Stimulated activated CD8-positive, alpha-beta memory T cell treated with anti-CD3 and anti-CD28 coated beads, Interleukin-12 subunit alpha, Interleukin-12 subunit beta, amount 100 ng/mL, for 1 hour (primary cell): Measurements from ENCODE around the gene PNMA6E.

Experiments used
- DNase-seq: peaks from one replicate; pipeline ENCODE4 v3.0.0-alpha.2; 2020; ENCODE audit warnings: low read depth

Gene PNMA6E

DNA sequence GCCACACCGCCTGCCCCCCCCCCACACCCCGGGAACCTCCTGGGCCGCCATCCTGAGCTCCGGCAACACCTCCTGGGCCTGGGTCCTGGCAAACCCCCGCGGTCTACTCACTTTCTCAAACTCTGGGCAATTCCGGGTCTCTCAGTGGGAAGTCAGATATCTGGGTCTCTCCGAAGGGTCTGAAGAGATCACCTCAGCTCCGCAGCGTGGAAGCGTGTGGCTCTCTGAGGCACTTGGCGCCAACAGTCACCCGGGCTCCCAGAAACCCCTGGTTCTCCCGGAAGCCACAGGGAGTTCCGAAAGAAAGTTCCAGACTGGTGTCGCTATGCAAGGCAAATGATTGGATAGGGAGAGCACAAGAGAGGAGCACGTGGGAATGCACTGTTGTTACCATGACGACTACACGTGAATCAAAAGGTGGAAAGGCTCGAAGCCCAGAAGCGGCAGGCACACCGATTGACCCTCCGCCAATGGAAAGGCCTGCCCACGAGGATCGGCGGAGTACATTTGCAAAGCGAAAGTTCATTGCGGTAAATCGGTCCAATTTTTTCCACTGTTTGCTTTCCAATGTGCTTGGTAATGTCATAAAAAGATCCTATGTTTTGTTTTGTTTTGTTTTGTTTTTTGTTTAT, at the start of gene PNMA6E:
TSS of gene PNMA6E (minus strand) at position 218 of the 632 bp plus-strand sequence. CDS start 2,501 bp downstream, outside the sequence.
- no peak for DNase-seq

DNA sequence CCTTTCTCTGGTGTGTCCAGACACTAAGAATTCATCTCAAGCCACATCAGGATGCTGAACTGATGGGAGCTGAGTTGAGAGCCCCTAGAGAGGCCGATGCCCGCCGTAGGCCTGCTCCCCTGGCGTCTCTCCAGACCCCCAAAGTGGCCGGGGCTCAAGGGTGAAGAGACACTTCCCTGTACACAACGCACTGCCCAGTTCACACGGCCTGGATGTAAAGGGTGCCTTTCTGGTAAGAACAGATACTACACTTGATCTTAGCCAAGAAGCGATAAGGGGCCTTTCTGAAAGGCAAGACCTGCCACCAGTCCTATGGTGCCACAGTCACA, 49.8 kb upstream of the PNMA6E start:
- no peak for DNase-seq

DNA sequence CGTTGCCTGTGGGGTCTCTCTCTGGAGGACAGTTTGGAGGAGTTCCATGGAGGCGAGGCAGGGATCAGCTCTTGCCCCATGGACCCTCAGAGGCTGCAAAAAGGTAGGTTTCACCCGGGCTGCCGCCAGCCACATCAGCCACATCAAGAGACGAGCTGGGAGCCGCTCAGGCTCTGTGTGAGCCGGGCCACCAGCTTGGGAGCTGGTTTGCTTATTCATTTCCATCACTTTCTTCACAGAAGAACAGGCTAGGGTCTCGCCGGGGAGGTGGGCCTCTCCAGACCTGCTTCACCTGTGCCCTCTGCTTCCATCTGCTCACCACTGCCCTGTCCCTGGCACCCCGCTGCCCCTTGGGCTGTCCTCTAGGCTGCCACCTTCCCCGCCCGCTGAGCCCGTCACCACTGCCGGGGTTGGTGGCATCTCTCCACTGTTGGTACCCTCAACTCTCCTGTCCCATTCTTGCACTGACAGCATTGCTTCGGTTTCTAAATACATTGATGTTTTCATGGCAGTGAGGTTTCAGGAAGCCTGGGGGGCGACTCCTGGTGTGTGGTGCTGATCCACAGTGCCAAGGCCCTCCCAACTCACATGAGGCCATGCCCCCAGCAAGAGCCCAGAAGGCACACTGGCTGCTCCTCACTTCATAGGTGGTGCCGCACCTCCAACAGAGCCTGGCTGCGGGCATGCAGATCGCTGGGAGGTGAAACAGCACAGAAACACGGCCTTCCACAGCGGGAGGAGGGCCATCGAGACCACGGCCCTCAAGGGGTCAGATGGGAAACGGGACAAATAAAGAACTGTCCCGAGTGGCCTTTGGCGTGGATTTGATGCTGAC, 49.2 kb upstream of the PNMA6E start:
- DNase-seq = no peak

DNA sequence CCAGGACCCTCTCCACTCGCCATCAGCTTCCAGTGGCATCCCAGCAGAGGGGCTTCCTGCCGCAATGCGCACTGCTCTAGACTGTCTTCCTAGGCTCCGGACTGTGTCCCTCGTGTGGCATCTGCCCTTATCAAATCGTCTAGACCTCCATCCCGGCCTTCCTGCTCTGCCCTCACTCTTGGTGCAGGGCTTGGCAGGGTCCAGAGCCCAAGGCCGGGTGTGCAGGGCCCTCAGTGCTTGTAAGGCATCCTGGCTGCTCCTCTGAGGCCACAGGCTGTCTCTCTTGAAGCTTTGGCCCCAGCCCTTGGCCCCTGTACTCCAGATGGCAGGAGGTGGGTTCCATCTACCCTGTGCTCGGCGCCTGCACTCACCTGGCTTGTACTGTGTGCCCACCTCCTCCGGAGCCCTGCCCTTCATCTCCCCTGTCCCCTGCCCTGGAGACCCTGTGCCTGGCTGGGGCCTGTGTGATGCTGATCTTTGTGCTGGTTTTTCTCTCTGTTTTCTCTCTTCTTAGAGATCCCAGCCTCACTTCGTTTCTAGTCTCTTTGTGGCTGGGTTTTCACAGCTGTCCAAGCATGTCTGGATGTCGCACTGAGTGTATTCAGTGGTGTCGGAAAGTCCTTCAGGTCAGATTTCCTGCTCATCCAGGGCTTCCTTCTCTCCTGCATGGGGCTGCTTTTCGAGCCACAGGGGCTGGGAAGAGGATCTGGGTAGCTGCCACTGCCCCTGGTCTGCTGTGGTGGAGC, 48.4 kb upstream of the PNMA6E start:
- no peak for DNase-seq

DNA sequence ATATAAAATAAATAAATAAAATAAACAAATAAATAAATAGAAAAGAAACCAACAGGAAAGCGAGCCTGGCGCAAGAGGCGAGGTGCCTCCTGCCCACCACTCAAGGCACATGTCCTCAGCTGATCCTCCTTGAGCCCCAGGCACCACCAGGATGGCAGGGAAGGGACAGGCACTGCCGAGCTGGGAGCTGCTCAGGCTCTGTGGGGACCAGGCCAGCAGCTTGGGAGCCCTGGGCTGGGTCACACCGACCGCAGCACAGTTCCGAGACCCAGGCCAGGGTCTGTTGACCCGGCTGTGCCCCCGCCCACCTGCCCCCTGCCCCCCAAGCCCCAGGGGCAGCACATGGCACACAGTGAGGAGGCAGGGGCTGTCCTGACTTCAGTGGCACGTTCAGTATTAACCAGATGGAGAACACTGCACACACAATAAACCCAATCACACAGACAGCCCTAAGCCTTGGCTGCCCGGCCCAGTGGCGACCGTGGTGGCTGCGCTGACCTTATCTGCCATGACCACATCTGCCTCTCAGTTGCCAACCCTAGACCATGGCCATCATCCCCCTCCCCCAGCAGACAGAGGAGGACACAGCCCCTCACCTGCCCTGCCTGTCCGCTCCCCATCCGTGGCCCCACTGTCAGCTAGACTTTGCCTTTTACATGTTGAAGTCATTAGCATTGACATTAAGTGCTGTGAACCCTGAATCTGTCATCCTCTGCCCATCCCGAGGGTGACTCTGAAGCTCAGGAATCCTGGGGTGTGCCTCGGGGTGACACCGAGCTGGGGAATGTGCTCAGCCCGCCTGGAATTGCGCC, 47.6 kb upstream of the PNMA6E start:
- DNase-seq = no peak

DNA sequence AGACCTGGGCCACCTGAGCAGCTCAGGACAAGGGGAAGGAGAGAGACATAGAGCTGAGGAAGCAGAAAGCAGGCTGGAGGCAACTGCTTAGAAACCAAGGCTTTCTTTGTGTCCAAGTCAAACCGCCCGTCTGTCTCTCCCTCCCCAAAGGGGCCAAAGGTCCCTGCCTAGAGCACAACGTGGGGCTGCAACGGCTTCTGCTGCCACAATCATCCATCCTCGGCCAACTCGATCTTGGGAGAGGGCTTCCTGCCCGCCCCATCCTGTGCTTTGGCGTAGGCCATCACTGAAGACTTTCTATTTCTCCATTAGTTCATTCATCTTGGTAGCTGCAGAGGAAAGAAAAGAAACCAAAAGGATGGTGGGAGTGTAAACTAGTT, 46.4 kb upstream of the PNMA6E start:
- no peak for DNase-seq

DNA sequence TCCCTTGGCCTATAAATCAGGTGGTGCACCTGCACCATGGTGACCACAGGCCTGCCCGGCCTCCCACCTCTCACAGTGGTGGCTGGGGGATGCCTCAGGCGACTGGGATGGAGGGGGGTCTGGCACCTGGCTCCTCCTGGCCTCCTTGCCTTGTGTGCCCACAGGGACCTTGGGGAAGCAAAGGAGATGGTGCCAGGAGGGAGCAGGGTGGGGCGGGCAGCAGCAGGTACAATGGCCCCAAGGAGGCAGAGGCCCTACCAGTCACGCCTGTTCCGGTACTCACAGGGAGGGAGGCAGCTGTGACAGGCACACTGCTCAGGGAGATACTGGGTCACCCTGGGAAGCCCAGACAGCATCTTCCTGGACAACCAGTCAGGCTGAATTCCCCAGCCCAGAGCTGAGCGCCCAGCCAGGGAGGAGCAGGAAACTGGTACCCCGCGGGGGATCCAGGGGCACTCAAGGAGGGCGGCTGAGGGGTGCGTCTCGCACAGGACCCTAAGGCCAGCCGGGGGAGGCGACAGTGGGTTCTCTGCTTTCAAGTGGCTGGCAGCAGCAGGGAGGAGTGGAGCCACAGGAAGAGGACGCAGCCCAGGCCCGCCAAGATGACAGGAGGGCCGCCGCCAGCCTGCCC, 45.9 kb upstream of the PNMA6E start:
- no peak for DNase-seq

DNA sequence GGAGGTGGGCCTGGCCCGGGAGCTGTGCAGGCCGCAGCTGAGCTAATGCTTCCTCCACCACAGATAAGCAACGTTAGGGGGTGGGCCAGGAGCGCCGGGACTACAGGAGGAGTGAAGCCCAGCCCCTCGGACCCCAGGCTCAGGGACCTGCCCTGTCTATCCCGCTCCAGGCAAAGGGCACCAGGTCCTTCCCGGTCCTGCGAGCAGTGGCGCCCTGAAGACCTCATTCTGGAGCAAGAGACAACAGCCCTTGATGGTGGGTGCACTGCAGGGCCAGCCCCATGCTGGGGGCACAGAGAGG, 45.4 kb upstream of the PNMA6E start:
- no peak for DNase-seq

DNA sequence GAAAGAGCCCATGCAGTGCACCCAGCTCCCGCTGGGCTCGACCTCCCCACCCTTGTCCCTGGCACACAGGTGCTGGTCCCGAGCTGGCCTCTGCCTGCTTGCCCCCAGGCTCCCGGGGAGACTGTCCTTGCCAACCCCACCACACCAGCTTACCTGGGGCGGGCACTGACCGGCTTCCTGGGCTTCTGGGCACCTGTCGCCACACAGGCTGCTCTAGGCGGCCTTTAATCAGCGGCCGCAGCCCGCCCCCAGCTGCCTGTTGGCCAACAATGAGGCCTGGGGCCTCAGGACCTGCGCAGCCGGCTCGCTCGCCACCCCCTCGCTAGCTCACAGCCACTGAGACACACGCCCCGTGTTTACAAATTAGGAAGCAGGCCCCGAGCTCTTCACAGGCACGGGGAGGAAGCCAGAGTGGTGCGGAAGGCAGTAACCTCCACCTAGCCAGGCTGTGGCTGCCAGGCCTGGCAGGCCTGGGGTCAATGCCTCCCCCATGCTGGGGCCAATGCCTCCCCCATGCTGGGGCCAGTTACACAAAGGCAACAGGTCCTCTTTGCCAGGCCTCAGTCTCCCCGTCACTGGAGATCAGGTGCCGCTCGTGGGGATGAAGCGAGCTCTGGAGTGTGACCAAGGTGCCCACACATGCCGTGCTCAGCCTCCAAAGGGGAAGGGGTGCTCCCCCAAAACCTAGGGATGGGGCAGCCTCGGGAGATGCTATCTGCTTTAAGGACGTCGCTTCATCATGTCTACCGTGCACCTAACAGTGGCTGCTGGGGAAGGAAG, 44.9 kb upstream of the PNMA6E start, which contains the start of gene TREX2:
TSS of gene TREX2 (minus strand) at position 201 of the 780 bp plus-strand sequence. CDS start 626 bp downstream, outside the sequence.
- DNase-seq = no peak

DNA sequence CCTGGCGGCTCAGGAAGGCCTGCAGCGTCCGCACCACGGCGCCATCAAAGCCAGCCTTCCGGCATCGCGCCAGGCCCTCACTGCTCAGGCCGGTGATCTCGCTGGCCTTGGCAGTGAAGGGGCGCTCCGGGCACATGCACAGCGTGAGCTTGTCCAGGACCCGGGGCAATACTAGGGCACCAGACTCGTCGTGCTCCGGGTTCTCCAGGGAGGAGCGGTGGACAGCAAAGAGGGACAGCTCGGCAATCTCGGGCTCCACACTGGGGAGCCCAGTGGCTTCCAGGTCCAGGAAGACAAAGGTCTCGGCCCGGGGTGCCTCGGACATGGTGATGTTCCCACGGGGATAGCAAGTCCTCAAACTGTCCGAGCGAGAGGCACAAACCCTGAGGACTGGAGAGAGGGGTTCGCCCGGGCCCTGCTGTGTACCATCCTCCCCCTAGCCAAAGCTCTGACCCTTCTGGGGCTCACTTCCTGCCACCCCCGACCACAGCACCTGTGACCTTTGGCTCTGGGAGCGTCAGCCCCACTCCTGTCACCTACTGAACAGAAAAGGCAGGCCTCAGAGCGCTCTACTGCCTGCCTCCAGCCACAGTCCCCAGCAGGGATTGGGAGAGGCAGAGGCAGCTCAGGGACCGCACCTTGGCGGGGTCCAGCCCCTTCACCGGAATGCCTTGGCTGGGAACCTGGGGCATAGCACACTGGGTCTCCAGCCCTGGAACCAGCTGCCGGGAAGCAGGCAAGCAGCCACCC, 44.1 kb upstream of the PNMA6E start:
- no peak for DNase-seq

DNA sequence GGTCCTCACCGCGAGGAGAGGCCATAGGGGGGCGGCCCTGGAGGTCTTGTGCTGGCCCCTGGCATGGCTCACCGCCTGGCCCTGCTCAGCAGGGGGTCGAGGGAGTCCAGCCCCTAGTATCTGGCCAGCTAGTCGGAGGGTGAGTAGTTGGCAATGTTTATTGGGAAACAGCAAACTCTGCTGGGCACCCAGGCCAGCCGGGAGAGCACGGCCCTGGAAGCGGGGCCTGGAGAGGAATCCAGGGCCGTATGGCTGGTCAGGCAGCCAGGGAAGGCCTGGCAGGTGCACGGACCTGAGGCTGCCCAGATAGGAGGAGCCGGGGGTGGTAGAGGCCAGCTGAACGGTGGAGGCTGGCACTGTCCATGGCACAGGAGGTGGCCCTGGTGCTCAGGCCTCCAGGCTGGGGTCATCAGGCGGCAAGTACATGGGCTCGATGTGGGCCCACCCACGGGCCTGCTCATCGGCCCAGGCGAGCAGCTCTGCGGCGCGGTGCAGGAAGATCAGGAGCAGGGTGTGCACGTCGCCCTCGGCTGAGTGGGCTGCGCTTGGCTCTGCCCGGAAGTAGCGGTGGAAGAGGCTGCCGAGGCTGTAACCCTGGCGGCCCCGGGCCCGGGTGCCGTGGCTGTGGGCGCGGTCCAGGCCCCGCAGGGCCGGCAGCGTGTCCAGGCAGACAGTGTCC, 43.3 kb upstream of the PNMA6E start:
- DNase-seq = no peak

DNA sequence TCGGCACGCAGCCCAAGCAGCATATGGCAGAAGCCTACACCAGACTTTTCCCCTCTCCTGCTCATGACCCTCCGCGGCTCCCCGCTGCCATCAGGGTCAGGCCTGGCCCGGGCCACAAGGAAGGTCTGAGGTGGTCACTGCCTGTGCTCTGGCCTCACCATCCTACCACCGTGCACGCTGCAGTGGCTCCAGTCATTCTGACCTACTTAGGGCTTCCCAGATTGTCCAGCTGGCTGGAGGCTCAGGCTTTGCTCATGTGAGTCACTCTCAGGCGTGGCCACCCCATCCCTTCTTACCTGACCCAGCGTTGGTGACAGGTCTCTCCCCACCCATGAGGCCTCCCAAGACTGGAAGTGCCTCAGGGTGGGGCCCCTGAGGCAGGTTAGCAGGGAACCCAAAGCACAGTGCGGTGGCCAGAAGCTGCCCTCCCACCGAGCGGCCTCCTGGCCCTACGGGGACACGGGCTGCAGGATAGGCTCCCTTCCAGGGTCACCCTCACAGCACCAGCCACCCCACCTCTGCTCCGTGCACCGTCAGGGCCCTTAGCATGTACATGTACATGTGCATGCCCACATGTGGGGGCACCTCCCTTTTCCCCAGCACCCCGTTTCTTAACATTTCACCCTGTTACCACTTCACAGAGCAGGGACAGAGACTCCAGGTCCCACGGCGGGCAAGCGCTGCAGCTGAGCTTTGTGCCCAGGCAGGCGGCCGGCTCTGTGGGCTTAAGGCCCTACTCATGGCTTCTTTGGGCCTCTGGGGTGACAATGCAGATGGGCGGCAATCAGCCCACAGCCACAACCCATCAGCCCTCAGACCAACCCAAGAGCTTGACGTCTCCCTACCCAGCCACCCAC, 42.6 kb upstream of the PNMA6E start:
- DNase-seq = no peak

DNA sequence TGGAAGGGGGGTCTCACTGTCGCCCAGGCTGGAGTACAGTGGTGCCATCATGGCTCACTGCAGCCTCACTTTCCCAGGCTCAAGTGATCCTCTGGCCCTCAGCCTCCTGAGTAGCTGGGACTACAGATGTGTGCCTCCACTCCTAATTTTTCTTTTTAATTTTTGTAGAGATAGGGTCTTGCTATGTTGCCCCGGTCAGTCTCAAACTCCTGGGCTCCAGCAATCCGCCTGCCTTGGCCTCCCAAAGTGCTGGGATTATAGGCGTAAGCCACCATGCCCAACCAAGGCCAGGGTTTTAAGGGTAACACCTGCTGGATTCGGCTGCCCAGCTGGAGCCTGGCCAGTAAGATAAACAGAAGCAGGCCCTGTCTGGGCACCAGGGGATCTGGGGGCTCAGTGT, 41.3 kb upstream of the PNMA6E start:
- DNase-seq = no peak

DNA sequence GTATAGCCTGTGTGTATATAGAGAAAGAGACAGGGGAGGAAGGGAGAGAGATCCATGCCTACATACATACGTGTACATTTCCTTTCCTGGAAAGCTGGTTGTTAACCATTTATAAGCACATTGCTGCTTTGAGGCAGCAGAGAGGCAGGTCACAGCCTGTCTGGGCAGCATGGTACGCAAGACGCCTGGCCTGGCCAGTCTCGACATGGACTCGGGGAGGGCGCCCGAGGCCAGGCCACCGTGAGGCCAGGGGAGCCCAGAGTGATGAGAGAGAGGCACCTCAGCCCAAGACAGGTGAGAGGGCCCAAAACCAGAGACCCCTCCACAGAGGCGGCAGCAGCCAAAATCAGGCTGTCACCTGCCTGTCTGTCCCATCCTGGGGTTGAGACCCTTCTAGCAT, 40.8 kb upstream of the PNMA6E start:
- DNase-seq = no peak

DNA sequence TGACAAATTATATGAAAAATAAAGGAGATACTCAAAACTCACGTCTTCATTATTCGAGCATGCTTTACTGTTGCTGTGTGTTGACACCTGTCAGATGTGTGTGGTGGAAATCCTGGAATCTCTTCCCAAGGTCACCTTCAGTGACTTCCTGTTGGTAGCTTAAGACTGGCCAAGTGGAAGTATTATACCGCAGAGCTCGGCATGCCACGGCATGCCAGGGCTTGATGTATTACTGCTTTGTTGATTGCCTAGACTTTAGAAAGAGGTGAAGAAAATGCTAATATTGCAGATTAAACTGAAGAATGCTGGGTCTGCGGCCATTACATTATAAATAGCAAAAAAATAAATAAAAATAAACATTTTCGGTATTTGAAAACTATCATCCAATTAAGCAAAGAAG, 40.1 kb upstream of the PNMA6E start:
- DNase-seq = no peak

DNA sequence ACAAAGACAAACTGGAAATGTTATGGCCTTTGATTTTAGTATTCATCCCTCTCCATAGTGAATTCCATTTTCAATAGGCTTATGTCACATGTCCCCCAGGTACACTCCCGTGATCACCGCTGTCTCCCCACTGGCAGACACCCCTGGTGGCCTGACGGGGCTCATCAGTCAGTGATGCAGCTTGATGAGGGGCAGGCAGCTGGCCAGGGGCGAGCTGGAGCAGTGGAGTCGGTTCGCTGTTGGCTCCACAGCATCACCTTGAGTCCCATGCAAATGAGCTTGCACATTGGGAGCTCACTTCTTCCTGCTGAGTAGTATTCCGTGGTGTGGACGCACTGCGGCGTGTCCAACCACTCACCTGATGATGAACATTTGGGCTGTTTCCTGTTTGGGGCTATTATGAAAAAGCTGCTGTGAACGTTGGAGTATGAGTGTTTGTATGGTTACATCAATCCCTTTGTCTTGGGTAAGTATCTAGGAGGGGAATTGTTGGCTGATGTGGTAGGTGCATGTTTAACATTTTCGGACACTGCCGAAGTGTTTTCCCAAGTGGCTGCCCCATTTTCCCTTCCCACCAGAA, 39.5 kb upstream of the PNMA6E start:
- no peak for DNase-seq

DNA sequence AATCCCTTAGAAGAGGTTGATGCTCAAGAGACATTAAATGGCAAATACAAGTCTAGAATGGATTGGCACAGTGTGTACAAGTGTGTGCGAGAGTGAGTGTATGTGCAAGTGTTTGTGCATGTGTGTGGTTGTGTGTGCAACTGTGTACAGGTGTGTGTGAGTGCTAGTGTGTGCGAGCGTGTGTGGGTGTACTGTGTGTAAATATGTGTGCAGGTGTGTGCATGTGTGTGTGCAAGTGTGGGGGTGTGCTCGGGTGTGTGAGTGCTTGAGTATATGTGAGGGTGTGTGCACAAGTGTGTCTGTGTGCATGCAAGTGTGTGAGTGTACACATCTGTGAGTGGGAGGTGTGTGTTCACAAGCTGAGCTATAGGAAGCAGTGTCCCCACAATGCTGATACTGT, 38.8 kb upstream of the PNMA6E start:
- no peak for DNase-seq

DNA sequence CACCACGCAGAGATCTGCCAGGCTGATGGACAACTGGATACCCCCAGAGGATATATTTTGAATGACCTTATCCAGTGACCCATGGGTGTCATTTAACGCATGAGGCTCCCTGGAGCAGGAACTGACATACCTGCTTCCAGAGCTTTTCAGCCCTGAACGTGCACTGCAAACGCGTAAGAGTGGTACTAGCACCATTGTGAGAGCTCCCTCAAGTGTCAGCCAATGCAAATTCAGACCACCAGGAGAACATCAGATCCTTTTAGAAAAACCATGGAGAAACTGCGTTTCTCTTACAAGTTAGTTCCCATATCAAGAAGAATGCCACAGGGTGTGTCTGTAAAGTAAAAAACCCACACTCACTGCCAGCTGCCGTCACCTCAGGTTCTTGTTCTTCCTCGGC, 37.4 kb upstream of the PNMA6E start:
- DNase-seq = no peak
